Aorta (tissue), 5 donors: Measurements from ENCODE around the gene PIK3R5. TPM values are rescaled to one million over a fixed set of nuclear protein-coding genes. Genes with fewer than 3 reads are reported as not detected.
"Not testable (repeated sequence)": the region's sequence is repeated elsewhere in the genome, so short reads cannot be mapped to it uniquely, and the experiment has no call there.

Experiments
- ATAC-seq: fragments of 200-7000 bp; cut with Tn5 transposase; one replicate; pipeline ENCODE4 v1.9.1; 2022; ENCODE audit warnings: moderate library complexity; ENCODE audit not compliant: low FRiP score
- DNase-seq, 2 donors: peaks; one replicate each; pipeline ENCODE4 v3.0.0-alpha.2; 2020
- H3K27ac ChIP-seq, 2 donors: one replicate each; pipeline ENCODE4 v1.5.1; 2013; ENCODE audit warnings: low read length in 2 of 2, mild to moderate bottlenecking in 2 of 2, moderate library complexity in 2 of 2, control low read depth in 1 of 2, inconsistent platforms in 1 of 2, low read depth in 1 of 2
- H3K27me3 ChIP-seq, 2 donors: one replicate each; pipeline ENCODE4 v1.6.1; 2013; ENCODE audit warnings: control low read depth in 1 of 2, low read length in 1 of 2, mild to moderate bottlenecking in 1 of 2, moderate library complexity in 1 of 2; ENCODE audit not compliant: insufficient read depth in 2 of 2, control insufficient read depth in 1 of 2
- H3K36me3 ChIP-seq, 2 donors: one replicate each; pipeline ENCODE4 v1.6.1; 2013; ENCODE audit warnings: control low read depth in 1 of 2, low read length in 1 of 2, mild to moderate bottlenecking in 1 of 2; ENCODE audit not compliant: insufficient read depth in 2 of 2, control insufficient read depth in 1 of 2
- H3K4me1 ChIP-seq, 2 donors: one replicate each; pipeline ENCODE4 v1.6.1; 2013; ENCODE audit warnings: low read length in 2 of 2, control low read depth in 1 of 2, mild to moderate bottlenecking in 1 of 2, moderate library complexity in 1 of 2; ENCODE audit not compliant: insufficient read depth in 2 of 2, control insufficient read depth in 1 of 2
- H3K4me3 ChIP-seq, 2 donors: one replicate each; pipeline ENCODE4 v1.5.1; 2013; ENCODE audit warnings: low read length in 2 of 2, control low read depth in 1 of 2, mild to moderate bottlenecking in 1 of 2
- H3K9me3 ChIP-seq: one replicate; pipeline ENCODE4 v1.6.1; 2013; ENCODE audit warnings: mild to moderate bottlenecking, low read length; ENCODE audit not compliant: control insufficient read depth
- WGBS, 2 donors: extraction: QIAGEN DNeasy Blood & Tissue Kit; methylation state at CpG; one replicate each; pipeline ENCODE4 v1.1.7; 2013; 5-methylcytosine and 5-hydroxymethylcytosine counted together
- intact Hi-C, 2 donors: fragments of 100-400 bp; cut with DNase I; formaldehyde crosslinking; loops; one replicate each; pipeline versions ENCODE4 v1.14.2 to v1.15.0; 2022
- polyA plus RNA-seq, 2 donors: library from polyadenylated mRNA; stranded (reverse); fragments of 200-250 nt; gene quantifications; one replicate each; pipeline ENCODE4 v1.2.3, GENCODE V29; 2013
- total RNA-seq, 2 donors: library from RNA; stranded (reverse); fragmentation: NEBNext Ultra II Directional; extraction: Animal tissue kit (Norgen Biotek cat#: 25700); gene quantifications; one replicate each; pipeline ENCODE4 v1.2.1, GENCODE V29; 2021
- donor health status: healthy with polysubstance abuse.
- donor health status: Bipolar disorder and iron deficiency.
- donor health status: DM: no; HTN: no; CAD: no.
- donor health status: DM: no; HTN: no; CAD: no.
- donor health status: DM: yes; HTN: yes; CAD: no.

The PIK3R5 gene
- total and polyA plus RNA-seq, 4 donors, result 1.4 to 18.5 (median 13.4) TPM

DNA sequence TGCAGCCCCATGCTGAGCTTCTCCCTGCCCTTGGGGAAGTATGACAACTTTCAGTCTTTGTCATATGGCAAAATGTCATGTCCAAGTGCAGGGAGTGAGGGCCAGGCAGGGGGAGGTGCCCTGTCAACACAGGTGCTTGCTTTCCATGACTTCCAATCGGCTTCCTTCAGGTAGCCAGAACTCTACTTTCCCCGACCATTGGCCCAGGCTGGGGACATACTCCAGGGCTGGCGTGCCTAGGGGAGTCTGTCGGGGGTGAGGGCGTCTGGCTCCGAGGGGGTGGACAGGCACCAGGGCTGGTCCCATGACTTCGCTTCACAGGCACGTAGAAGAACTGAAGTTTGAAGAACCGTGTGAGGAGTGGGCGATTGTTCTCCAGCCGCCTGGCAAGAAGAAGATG lies 78.2 kb downstream of the PIK3R5 start:
- WGBS, 2 donors, result 95 to 96% methylated on average over 11 of the region's 11 CpGs
- Histone ChIP-seq H3K4me3 (no peak overlapping the region), H3K27me3 (no peaks in the 10 kb centered on the region), H3K9me3 (no peaks in the 10 kb centered on the region), H3K27ac (no peak overlapping the region), H3K4me1 (no peaks in the 10 kb centered on the region), H3K36me3 (no peaks in the 10 kb centered on the region)
- ATAC-seq (no peak), DNase-seq (peak in 1 of 2 donors; percentile 69)
- intact Hi-C loops, result no loop called here

DNA sequence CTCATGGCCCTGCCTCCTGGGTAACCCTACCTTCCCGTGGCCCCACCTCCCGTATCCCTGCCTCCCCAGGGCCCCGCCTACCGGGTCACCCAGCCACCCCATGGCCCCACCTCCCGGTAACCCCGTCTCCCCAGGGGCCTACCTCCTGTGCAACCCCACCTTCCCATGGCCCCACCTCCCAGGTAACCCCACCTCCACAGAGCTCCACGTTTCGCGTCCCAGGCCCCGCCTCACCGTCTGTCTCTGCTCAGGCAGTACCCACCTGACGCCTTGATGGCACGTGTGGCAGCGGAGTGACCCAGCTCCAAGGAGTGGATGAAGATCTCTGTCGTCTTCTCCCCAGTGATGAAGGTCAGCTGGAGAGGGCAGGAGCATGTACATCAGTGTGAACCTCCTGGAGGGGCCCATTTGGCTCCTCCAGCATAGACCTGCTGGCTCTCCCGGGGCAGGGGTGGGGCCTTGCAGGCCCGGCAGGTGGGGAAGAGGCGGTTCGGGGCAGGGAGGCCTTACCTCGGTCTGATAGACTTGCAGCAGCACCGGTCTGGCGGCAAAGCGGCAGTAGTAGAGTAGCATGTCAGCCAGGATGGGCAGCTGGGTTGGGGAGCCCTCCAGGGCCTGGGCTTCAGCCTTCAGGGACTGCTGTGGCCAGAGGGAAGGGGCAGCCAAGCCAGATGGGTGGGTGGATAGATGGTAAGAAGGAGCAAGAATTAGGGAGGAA lies 79.4 kb downstream of the PIK3R5 start:
- H3K27me3 ChIP-seq, result no peaks in the 10 kb centered on the region
- intact Hi-C loops, result no loop called here
- no peaks in the 10 kb centered on the region for H3K4me1 ChIP-seq
- no peak overlapping the region for H3K4me3 ChIP-seq
- 86 to 90% methylated on average over 21 to 23 of the region's 23 CpGs for WGBS, 2 donors
- no peaks in the 10 kb centered on the region for H3K9me3 ChIP-seq
- no peak for ATAC-seq
- H3K27ac ChIP-seq, result no peak overlapping the region
- no peaks in the 10 kb centered on the region for H3K36me3 ChIP-seq
- DNase-seq, result peak in 1 of 2 donors; percentile 78

DNA sequence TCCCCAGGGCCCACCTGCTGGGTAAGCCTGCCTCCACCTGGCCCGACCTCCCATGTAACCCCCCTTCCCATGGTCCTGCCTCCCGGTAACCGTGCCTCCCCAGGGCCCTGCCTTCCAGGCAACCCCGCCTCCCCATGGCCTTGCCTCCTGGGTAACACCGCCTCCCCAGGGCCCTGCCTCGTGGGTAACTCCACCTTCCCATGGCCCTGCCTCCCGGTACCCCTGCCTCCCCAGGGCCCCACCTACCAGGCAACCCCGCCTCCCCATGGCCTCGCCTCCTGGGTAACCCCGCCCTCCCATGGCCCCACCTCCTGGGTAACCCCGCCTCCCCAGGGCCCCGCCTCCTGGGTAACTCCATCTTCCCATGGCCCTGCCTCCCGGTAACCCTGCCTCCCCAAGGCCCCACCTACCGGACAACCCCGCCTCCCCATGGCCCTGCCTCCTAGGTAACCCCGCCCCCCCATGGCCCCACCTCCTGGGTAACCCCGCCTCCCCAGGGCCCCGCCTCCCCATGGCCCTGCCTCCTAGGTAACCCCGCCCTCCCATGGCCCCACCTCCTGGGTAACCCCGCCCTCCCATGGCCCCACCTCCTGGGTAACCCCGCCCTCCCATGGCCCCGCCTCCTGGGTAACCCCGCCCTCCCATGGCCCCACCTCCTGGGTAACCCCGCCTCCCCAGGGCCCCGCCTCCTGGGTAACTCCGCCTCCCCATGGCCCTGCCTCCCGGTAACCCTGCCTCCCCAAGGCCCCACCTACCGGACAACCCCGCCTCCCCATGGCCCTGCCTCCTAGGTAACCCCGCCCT lies 80.1 kb downstream of the PIK3R5 start:
- H3K27me3 ChIP-seq, H3K36me3 ChIP-seq, H3K4me3 ChIP-seq, H3K4me1 ChIP-seq, intact Hi-C loops, H3K27ac ChIP-seq, ATAC-seq, H3K9me3 ChIP-seq: not testable (repeated sequence)
- WGBS, 2 donors, result 80 to 82% methylated on average over 20 to 30 of the region's 30 CpGs
- peak in 1 of 2 donors; percentile 64 for DNase-seq

DNA sequence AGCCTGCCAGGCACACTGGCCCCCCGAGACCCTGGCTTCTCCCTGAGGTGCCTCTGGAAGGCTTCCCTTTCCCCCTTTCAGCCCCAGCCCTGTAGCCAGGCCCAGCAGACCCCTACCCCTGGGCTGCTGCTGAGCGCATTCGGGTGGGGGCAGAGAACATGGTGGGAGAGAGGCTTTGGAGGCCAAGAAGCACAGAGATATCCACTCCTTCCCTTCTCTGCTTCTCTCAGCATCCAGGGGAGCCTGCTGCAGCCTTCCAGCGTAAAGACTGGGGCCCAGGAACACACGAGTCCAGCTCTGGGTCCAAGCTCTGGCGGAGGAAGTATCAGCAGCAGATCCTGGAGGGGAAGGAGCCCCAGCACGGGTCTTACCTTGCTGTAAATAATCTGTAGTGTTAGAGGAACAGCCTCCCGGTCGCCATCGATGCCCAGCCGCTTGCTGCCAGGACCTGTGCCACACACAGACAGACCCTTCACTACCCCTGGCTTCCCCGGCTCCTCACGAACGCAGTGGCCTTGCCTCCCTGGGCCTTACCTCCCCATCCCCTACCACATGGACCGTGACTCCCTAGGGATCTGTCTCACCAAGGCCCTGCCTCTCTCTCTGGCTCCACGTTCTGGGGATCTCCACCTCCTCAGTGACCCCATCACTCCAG lies 81.0 kb downstream of the PIK3R5 start:
- no peaks in the 10 kb centered on the region for H3K27me3 ChIP-seq
- H3K27ac ChIP-seq, result no peak overlapping the region
- H3K4me3 ChIP-seq, result no peak overlapping the region
- intact Hi-C loops, result no loop called here
- H3K4me1 ChIP-seq, result no peaks in the 10 kb centered on the region
- H3K36me3 ChIP-seq, result no peaks in the 10 kb centered on the region
- no peaks in the 10 kb centered on the region for H3K9me3 ChIP-seq
- ATAC-seq, result no peak
- DNase-seq, result peak in 1 of 2 donors; percentile 42
- 93 to 94% methylated on average over 16 of the region's 16 CpGs for WGBS, 2 donors

DNA sequence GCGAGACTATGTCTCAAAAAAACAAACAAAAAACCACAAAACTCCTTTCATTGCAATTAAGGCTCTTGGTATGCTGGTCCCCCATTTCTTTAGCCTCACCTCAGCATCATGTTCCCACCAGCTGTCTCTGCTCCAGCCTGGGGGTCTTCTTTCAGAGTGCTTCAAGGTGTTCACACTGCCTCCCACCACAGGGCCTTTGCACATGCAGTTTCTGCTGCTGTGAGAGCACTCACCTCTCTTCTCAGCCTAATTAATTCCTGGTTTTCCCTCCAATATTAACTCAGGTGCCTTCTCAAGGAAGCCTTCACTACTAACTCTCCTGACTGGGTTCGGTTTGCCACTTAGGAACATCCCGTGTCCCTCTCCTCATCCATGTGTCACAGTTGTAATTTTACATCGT lies 82.2 kb downstream of the PIK3R5 start:
- WGBS, 2 donors, result 79 to 95% methylated on average over 4 of the region's 4 CpGs
- peak in 1 of 2 donors; percentile 23 for DNase-seq
- intact Hi-C loops, result no loop called here
- no peak for ATAC-seq
- Histone ChIP-seq H3K9me3 (no peaks in the 10 kb centered on the region), H3K27me3 (no peaks in the 10 kb centered on the region), H3K4me3 (no peak overlapping the region), H3K27ac (no peak overlapping the region), H3K36me3 (no peaks in the 10 kb centered on the region), H3K4me1 (no peaks in the 10 kb centered on the region)

DNA sequence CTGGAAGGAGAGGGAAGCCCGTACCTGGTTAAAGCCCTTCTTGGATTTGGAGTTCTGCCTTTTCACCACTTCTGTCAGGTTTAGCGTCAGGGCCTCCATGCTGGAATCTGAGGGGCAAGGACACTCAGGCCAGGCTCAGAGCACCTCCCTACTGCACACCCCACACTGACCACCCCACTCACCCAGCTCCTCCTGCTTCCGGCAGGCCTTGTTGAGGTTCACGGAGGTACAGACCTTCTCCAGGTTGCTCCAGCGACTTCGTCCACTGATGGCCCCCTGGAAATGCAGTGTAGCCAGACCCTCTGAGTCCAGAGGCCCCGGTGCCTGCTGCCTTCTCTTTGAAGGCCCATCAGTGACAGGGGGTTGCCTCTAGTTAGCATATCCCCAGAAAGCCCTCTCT lies 83.9 kb downstream of the PIK3R5 start:
- Histone ChIP-seq H3K27ac (no peak overlapping the region), H3K27me3 (no peaks in the 10 kb centered on the region), H3K36me3 (no peaks in the 10 kb centered on the region), H3K4me1 (no peaks in the 10 kb centered on the region), H3K4me3 (no peak overlapping the region), H3K9me3 (no peaks in the 10 kb centered on the region)
- WGBS, 2 donors, result 95 to 96% methylated on average over 7 of the region's 7 CpGs
- ATAC-seq, result no peak
- peak in 1 of 2 donors; percentile 40 for DNase-seq
- intact Hi-C loops, result no loop called here

DNA sequence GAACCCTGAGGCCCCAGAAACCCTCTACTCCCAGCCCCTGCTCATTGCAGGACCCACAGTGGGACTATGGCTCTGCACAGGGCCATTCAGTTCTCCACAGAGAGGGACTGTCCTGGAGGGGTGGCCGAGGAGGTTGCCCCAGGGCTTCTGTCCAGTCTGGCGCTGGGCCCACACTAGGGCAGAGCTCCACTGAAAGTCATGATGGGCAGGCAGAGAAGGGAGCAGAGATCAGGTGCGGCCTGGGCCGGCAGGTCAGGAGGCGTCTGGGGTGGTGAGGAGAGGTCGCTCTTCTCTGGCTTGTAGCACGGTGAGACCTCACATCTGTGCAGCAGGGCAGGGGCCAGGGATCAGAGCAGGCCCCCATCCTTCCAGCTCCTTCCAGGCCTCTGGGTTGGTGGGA lies 85.0 kb downstream of the PIK3R5 start:
- DNase-seq (peak in 1 of 2 donors; percentile 72), ATAC-seq (no peak)
- H3K4me1 ChIP-seq, result no peaks in the 10 kb centered on the region
- H3K36me3 ChIP-seq, result no peaks in the 10 kb centered on the region
- H3K27me3 ChIP-seq, result no peaks in the 10 kb centered on the region
- no peaks in the 10 kb centered on the region for H3K9me3 ChIP-seq
- H3K4me3 ChIP-seq, result no peak overlapping the region
- H3K27ac ChIP-seq, result no peak overlapping the region
- 94 to 96% methylated on average over 7 of the region's 7 CpGs for WGBS, 2 donors
- intact Hi-C loops, result no loop called here

DNA sequence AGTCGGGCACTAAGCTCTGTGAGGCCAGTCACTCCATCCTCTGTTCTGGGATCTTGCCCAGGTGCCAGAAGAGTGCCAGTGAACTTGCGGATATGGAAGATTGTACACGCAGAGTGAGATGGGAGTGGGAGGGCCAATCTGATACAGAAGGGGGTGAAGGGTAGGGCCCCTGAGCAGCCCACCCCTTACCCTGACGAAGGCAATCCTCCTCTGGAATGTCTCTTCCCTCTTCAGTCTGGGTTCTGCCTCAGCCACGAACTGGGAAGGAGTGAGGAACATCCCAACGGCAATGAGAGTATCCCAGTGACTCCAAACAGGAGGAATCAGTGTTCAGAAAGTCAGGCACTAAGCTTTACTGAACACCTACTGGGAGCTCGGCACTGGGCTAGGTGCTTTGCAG lies 86.1 kb downstream of the PIK3R5 start:
- 55 to 63% methylated on average over 7 of the region's 7 CpGs for WGBS, 2 donors

More for the DNA sequence above, 86.1 kb downstream of the PIK3R5 start:
- intact Hi-C loops, result no loop called here
- ATAC-seq, result no peak
- peak in 1 of 2 donors; percentile 33 for DNase-seq
- no peaks in the 10 kb centered on the region for H3K4me1 ChIP-seq
- no peak overlapping the region for H3K4me3 ChIP-seq
- H3K9me3 ChIP-seq, result no peaks in the 10 kb centered on the region
- H3K36me3 ChIP-seq, result no peaks in the 10 kb centered on the region
- no peak overlapping the region for H3K27ac ChIP-seq
- H3K27me3 ChIP-seq, result no peaks in the 10 kb centered on the region
